H1 (cell line): ENCODE measurements around the gene FAM98C. TPM values are rescaled to one million over a fixed set of nuclear protein-coding genes. Genes with fewer than 3 reads are reported as not detected.

Source experiments
- CHD2 ChIP-seq: IDR thresholded peaks from 2 replicates; pipeline ENCODE4 v1.6.1; 2012; ENCODE audit warnings: low read length, improper control_type of control experiment
- CREB1 ChIP-seq: IDR thresholded peaks from 2 replicates; pipeline ENCODE4 v1.6.1; 2012; ENCODE audit warnings: inconsistent platforms
- EGR1 ChIP-seq: IDR thresholded peaks from 2 replicates; pipeline ENCODE4 v1.6.1; 2011; ENCODE audit warnings: low read depth, low read length, borderline replicate concordance
- JUND ChIP-seq: IDR thresholded peaks from 2 replicates; pipeline ENCODE4 v1.6.1; 2011; ENCODE audit warnings: mild to moderate bottlenecking, improper control_type of control experiment, low read length
- KDM1A ChIP-seq: fragments of 200-600, 300-600 bp; sonication (generic); IDR thresholded peaks from 2 replicates; pipeline ENCODE4 v1.7.1; 2016; ENCODE audit warnings: mild to moderate bottlenecking, low read length, borderline replicate concordance
- NRF1 ChIP-seq: IDR thresholded peaks from 2 replicates; pipeline ENCODE4 v1.6.1; 2011; ENCODE audit warnings: mild to moderate bottlenecking, low read depth, low read length, improper control_type of control experiment
- POLR2AphosphoS5 ChIP-seq: IDR thresholded peaks from 2 replicates; pipeline ENCODE4 v1.6.1; 2011; ENCODE audit warnings: low read depth, low read length
- RBBP5 ChIP-seq: IDR thresholded peaks from 2 replicates; pipeline ENCODE4 v1.7.1; 2012; ENCODE audit warnings: low read depth, mild to moderate bottlenecking, inconsistent platforms, low read length, moderate library complexity, borderline replicate concordance
- YY1 ChIP-seq: IDR thresholded peaks from 2 replicates; pipeline ENCODE4 v1.6.1; 2011; ENCODE audit warnings: low read depth, mild to moderate bottlenecking, low read length
- polyA plus RNA-seq, 7 experiments: library from polyadenylated mRNA; depleted of rRNA in 3 of 7; stranded (reverse) in 5 of 7; unstranded in 2 of 7; fragments of >200 nt in 5 of 7; fragments of 200-250 nt in 2 of 7; gene quantifications; 1 replicate in 5 of 7; 2 replicates in 1 of 7; 4 replicates in 1 of 7; pipeline versions ENCODE4 v1.2.1 to v1.2.3, GENCODE V29; 2011 to 2013; ENCODE audit warnings: missing spikeins in 2 of 7, mixed read lengths in 2 of 7
- total RNA-seq: library from RNA; stranded (reverse); fragmentation: NEBNext Ultra II Directional; extraction: Animal tissue kit (Norgen Biotek cat#: 25700); gene quantifications from 2 replicates; pipeline ENCODE4 v1.2.1, GENCODE V29; 2021
- TF ChIP-seq, protein P1 (sequence below): fragments of 300-600 bp; sonication (generic); IDR thresholded peaks from 2 replicates; pipeline ENCODE4 v1.7.1; 2012; ENCODE audit warnings: low read length, moderate library complexity, mild to moderate bottlenecking, inconsistent platforms; ENCODE audit not compliant: insufficient replicate concordance
- TF ChIP-seq, protein P2 (sequence below): IDR thresholded peaks from 2 replicates; pipeline ENCODE4 v1.6.1; 2011; ENCODE audit warnings: low read length, improper control_type of control experiment

FAM98C gene
- total and polyA plus RNA-seq, 2 of the 8 experiments (the other 6 are each of a cell fraction or from before 2014, with no cell fraction given) = 6.1 to 9.4 TPM

DNA sequence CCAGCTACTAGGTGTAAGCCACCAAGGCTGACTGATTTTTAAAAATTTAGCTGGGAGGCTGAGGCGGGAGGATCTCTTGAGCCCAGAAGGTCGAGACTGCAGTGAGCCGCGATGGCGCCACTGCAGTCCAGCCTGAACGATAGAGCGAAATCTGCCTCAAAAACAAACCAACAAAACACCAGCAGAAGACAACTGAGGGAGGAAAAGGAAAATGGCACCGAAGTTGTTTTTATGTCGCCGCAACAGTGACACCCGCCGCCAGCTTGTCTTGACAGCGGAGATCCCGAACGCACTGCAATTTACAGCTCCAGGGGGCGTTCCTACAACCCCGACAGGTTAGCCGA lies 298 bp upstream of the FAM98C start (continued):
- TF ChIP-seq, protein P1, sequence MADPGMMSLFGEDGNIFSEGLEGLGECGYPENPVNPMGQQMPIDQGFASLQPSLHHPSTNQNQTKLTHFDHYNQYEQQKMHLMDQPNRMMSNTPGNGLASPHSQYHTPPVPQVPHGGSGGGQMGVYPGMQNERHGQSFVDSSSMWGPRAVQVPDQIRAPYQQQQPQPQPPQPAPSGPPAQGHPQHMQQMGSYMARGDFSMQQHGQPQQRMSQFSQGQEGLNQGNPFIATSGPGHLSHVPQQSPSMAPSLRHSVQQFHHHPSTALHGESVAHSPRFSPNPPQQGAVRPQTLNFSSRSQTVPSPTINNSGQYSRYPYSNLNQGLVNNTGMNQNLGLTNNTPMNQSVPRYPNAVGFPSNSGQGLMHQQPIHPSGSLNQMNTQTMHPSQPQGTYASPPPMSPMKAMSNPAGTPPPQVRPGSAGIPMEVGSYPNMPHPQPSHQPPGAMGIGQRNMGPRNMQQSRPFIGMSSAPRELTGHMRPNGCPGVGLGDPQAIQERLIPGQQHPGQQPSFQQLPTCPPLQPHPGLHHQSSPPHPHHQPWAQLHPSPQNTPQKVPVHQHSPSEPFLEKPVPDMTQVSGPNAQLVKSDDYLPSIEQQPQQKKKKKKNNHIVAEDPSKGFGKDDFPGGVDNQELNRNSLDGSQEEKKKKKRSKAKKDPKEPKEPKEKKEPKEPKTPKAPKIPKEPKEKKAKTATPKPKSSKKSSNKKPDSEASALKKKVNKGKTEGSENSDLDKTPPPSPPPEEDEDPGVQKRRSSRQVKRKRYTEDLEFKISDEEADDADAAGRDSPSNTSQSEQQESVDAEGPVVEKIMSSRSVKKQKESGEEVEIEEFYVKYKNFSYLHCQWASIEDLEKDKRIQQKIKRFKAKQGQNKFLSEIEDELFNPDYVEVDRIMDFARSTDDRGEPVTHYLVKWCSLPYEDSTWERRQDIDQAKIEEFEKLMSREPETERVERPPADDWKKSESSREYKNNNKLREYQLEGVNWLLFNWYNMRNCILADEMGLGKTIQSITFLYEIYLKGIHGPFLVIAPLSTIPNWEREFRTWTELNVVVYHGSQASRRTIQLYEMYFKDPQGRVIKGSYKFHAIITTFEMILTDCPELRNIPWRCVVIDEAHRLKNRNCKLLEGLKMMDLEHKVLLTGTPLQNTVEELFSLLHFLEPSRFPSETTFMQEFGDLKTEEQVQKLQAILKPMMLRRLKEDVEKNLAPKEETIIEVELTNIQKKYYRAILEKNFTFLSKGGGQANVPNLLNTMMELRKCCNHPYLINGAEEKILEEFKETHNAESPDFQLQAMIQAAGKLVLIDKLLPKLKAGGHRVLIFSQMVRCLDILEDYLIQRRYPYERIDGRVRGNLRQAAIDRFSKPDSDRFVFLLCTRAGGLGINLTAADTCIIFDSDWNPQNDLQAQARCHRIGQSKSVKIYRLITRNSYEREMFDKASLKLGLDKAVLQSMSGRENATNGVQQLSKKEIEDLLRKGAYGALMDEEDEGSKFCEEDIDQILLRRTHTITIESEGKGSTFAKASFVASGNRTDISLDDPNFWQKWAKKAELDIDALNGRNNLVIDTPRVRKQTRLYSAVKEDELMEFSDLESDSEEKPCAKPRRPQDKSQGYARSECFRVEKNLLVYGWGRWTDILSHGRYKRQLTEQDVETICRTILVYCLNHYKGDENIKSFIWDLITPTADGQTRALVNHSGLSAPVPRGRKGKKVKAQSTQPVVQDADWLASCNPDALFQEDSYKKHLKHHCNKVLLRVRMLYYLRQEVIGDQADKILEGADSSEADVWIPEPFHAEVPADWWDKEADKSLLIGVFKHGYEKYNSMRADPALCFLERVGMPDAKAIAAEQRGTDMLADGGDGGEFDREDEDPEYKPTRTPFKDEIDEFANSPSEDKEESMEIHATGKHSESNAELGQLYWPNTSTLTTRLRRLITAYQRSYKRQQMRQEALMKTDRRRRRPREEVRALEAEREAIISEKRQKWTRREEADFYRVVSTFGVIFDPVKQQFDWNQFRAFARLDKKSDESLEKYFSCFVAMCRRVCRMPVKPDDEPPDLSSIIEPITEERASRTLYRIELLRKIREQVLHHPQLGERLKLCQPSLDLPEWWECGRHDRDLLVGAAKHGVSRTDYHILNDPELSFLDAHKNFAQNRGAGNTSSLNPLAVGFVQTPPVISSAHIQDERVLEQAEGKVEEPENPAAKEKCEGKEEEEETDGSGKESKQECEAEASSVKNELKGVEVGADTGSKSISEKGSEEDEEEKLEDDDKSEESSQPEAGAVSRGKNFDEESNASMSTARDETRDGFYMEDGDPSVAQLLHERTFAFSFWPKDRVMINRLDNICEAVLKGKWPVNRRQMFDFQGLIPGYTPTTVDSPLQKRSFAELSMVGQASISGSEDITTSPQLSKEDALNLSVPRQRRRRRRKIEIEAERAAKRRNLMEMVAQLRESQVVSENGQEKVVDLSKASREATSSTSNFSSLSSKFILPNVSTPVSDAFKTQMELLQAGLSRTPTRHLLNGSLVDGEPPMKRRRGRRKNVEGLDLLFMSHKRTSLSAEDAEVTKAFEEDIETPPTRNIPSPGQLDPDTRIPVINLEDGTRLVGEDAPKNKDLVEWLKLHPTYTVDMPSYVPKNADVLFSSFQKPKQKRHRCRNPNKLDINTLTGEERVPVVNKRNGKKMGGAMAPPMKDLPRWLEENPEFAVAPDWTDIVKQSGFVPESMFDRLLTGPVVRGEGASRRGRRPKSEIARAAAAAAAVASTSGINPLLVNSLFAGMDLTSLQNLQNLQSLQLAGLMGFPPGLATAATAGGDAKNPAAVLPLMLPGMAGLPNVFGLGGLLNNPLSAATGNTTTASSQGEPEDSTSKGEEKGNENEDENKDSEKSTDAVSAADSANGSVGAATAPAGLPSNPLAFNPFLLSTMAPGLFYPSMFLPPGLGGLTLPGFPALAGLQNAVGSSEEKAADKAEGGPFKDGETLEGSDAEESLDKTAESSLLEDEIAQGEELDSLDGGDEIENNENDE = no peak
- no peak for TF ChIP-seq POLR2AphosphoS5
- no peak for TF ChIP-seq EGR1
- TF ChIP-seq, protein P2, sequence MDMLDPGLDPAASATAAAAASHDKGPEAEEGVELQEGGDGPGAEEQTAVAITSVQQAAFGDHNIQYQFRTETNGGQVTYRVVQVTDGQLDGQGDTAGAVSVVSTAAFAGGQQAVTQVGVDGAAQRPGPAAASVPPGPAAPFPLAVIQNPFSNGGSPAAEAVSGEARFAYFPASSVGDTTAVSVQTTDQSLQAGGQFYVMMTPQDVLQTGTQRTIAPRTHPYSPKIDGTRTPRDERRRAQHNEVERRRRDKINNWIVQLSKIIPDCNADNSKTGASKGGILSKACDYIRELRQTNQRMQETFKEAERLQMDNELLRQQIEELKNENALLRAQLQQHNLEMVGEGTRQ = no peak
- peak; percentile 11; the same call in 1 of the 2 replicates for TF ChIP-seq YY1
- TF ChIP-seq CHD2 = no peak
- peak; percentile 59 for TF ChIP-seq CREB1
- no peak for TF ChIP-seq JUND
- TF ChIP-seq KDM1A = no peak
- TF ChIP-seq NRF1 = no peak
- TF ChIP-seq RBBP5 = peak; percentile 3; the same call in 1 of the 2 replicates
- TF ChIP-seq, all 59 proteins: peak for 4
